ENCODE results near the gene COL9A2. TPM values are rescaled to one million over a fixed set of nuclear protein-coding genes. Genes with fewer than 3 reads are reported as not detected.
A peak's percentile ranks its signal among the peaks of the same experiment; 100 is the strongest.
"Not testable (repeated sequence)": the region's sequence is repeated elsewhere in the genome, so short reads cannot be mapped to it uniquely, and the experiment has no call there.

The COL9A2 gene
- total and polyA plus RNA-seq, 3 donors from 2014 or later = 3.5 to 7.2 (median 5.1) TPM

GRCh38 chr1:40332695-40333094 is 15.6 kb upstream of the COL9A2 start:
- Histone ChIP-seq H3K36me3 (ENCODE audit: low read depth, missing control alignments) (no peaks in the 10 kb centered on the region), H3K27me3 (no peaks in the 10 kb centered on the region), H3K27ac (no peak overlapping the region), H3K4me1 (no peaks in the 10 kb centered on the region), H3K9me3 (no peaks in the 10 kb centered on the region), H3K4me3 (no peak overlapping the region)
- DNase-seq = no peak
- TF ChIP-seq CTCF (IDR thresholded peaks at IDR 0.05) (no peak), POLR2A (IDR thresholded peaks at IDR 0.05) (no peak)
- intact Hi-C loops (cut with DNase I; ENCODE audit: low total_unique reads) = no loop called here
- 89 to 92% methylated on average over 1 of the region's 1 CpG for WGBS, 2 donors

DNA sequence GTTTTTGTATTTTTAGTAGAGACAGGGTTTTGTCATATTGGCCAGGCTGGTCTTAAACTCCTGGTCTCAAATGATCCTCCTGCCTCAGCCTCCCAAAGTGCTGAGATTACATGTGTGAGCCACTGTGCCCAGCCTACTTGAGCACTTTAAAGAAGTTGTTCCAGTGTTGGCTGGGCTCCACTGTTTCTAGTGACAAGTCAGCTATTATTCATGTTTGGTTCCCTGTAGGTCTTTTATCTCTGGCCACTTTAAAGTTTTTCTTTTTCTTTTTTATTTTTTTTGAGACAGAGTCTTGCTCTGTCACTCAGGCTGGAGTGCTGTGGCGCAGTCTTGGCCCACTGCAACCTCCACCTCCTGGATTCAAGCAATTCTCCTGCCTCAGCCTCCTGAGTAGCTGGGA is 14.3 kb upstream of the COL9A2 start:
- H3K4me1 ChIP-seq; H3K27me3 ChIP-seq; H3K27ac ChIP-seq; H3K9me3 ChIP-seq; intact Hi-C loops (cut with DNase I; ENCODE audit: low total_unique reads); H3K36me3 ChIP-seq (ENCODE audit: low read depth, missing control alignments); DNase-seq; H3K4me3 ChIP-seq: not testable (repeated sequence)
- 96 to 100% methylated on average over 1 of the region's 1 CpG for WGBS, 2 donors

GRCh38 chr1:40318970-40319621 is 2.0 kb upstream of the COL9A2 start:
- WGBS, 2 donors = 88 to 93% methylated on average over 4 of the region's 4 CpGs

GRCh38 chr1:40318476-40318875 is 1.4 kb upstream of the COL9A2 start:
- Histone ChIP-seq H3K4me1 (peaks cover 11% of the 10 kb centered on the region), H3K4me3 (no peak overlapping the region), H3K9me3 (no peaks in the 10 kb centered on the region), H3K27me3 (no peaks in the 10 kb centered on the region), H3K36me3 (ENCODE audit: low read depth, missing control alignments) (no peaks in the 10 kb centered on the region), H3K27ac (no peak overlapping the region)
- DNase-seq = no peak
- intact Hi-C loops (cut with DNase I; ENCODE audit: low total_unique reads) = loop anchor here (10.0 kb wide), 1 partner anchor 174 kb away; no protein-coding TSS in a partner anchor
- no peak for TF ChIP-seq CTCF (IDR thresholded peaks at IDR 0.05)
- TF ChIP-seq POLR2A (IDR thresholded peaks at IDR 0.05) = no peak
- 84 to 93% methylated on average over 4 of the region's 4 CpGs for WGBS, 2 donors

More at GRCh38 chr1:40318970-40319621, 2.0 kb upstream of the COL9A2 start:
- H3K27me3 ChIP-seq = no peaks in the 10 kb centered on the region
- H3K27ac ChIP-seq = no peak overlapping the region
- no peak for TF ChIP-seq POLR2A (IDR thresholded peaks at IDR 0.05)
- TF ChIP-seq CTCF (IDR thresholded peaks at IDR 0.05) = no peak
- no peaks in the 10 kb centered on the region for H3K9me3 ChIP-seq
- H3K4me3 ChIP-seq = no peak overlapping the region
- no peaks in the 10 kb centered on the region for H3K36me3 ChIP-seq (ENCODE audit: low read depth, missing control alignments)
- no peak for DNase-seq
- intact Hi-C loops (cut with DNase I; ENCODE audit: low total_unique reads) = loop anchor here (10.0 kb wide), 1 partner anchor 174 kb away; no protein-coding TSS in a partner anchor
- peaks cover 11% of the 10 kb centered on the region for H3K4me1 ChIP-seq

- no peak for DNase-seq
- intact Hi-C loops (cut with DNase I; ENCODE audit: low total_unique reads) = loop anchor here (10.0 kb wide), 1 partner anchor 173 kb away; no protein-coding TSS in a partner anchor
- Histone ChIP-seq H3K27ac (no peak overlapping the region), H3K4me1 (peaks cover 11% of the 10 kb centered on the region), H3K36me3 (ENCODE audit: low read depth, missing control alignments) (no peaks in the 10 kb centered on the region), H3K9me3 (no peaks in the 10 kb centered on the region), H3K27me3 (no peaks in the 10 kb centered on the region), H3K4me3 (peak overlapping the region in 1 of 2 donors; percentile 27)
- 26 to 39% methylated on average over 12 to 17 of the region's 21 CpGs for WGBS, 2 donors
- no peak for TF ChIP-seq POLR2A (IDR thresholded peaks at IDR 0.05)
- no peak for TF ChIP-seq CTCF (IDR thresholded peaks at IDR 0.05)
These were observed 448 bp upstream of the COL9A2 start for GRCh38 chr1:40317394-40318074.

Data from testis (tissue), 3 donors.